HG02981 (cell line): ENCODE results near the gene ZFY.
"Not testable (repeated sequence)": the region's sequence is repeated elsewhere in the genome, so short reads cannot be mapped to it uniquely, and the experiment has no call there.

Experiments
- ATAC-seq: cut with Tn5 transposase; IDR thresholded peaks from one replicate; pipeline ENCODE4 v1.9.1; 2021; ENCODE audit warnings: mild to moderate bottlenecking, moderate library complexity; ENCODE audit not compliant: unreplicated experiment

ZFY gene

GRCh38 chrY:2972708-2973107, 37.5 kb downstream of the ZFY start:
- ATAC-seq: peak; percentile 17

DNA sequence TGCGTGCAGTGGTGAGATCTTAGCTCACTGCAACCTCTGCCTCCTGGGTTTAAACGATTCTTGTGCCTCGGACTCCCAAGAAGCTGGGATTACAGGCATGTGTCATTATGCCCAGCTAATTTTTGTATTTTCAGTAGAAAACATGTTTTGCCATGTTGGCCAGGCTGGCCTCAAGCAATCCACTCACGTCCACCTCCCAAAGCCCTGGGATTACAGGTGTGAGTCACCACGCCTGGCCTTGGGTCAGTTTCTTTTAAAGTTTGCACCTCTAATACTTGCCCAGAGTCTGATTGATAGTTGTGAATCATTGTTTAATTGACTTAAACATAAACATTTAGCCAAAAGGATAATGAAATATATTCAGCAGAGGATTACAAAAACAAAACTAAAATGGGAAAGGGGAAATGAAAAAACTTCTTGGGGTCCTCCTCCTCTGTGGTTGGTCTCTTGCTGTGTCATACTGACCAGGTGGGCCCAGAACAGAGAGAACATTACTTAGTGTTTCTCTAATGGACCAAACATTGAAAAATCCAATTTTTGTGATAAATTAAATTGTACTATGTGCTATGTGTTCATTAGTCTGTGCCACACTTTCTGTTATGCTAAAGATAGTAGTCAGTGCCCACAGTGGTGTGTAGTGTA, 38.0 kb downstream of the ZFY start:
- peak; percentile 59 for ATAC-seq

- no peak for ATAC-seq
These were observed 44.1 kb downstream of the ZFY start for GRCh38 chrY:2979283-2979682.

- ATAC-seq: no peak
These were observed 49.3 kb downstream of the ZFY start for GRCh38 chrY:2984491-2984890.

DNA sequence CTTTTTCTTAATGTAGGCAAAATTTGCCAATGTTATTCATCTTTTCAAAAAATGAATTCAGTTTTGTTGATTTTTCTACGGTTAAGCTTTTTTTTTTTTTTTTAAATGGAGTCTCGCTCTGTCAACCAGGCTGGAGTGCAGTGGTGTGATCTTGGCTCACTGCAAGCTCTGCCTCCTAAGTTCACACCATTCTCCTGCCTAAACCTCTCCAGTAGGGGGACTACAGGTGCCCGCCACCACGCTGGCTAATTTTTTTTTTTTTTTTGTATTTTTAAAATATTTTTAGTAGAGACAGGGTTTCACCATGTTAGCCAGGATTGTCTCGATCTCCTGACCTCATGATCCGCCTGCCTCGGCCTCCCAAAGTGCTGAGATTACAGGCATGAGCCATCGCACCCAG, 52.0 kb downstream of the ZFY start:
- not testable (repeated sequence) for ATAC-seq

DNA sequence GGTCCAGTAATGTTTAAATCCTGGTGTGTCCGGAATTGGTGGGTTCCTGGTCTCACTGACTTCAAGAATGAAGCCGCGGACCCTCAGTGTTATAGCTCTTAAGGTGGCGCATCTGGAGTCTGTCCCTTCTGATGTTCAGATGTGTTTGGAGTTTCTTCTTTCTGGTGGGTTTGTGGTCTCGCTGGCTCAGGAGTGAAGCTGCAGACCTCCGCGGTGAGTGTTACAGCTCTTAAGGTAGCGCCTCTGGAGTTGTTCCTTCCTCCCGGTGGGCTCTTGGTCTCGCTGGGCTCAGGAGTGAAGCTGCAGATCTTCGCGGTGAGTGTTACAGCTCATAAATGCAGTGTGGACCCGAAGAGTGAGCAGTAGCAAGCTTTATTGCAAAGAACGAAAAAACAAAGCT, 62.2 kb downstream of the ZFY start:
- ATAC-seq: not testable (repeated sequence)

DNA sequence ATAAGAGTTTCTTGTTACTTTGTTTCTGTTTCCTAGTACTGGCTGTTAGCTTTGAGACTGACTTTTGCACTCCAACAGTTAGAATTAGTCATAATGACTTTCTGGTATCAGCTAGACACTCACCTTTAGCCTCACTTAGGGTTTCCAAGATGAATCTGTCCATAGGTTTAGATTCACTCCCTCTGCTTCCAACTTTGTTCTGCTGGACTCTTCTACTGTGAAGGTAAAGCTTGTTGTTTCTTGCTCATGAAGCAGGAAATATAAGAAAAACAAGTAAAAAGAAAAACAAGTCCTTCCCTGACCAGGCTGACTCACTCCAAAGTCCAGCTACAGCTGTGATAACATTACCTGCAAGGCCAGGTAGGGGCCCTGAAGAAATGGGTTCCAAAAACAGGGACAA, 67.0 kb downstream of the ZFY start:
- no peak for ATAC-seq

GRCh38 chrY:3002680-3003515, 67.7 kb downstream of the ZFY start:
- ATAC-seq: peak; percentile 49

DNA sequence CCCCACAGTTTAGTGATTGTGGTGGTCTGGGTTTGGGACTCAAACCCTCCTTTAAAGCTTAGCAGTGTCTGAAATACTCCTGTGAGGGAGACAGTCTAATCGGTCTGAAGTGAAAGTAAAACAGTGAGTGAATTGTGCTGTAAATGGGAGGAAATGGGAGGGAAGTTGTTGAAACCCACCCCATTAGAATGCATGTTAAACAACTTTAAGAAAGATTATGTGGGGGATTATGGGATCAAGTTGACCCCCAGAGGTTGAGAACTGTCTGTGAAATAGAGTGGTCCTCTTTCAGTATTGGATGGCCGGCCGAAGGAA, 68.3 kb downstream of the ZFY start:
- peak; percentile 22 for ATAC-seq

DNA sequence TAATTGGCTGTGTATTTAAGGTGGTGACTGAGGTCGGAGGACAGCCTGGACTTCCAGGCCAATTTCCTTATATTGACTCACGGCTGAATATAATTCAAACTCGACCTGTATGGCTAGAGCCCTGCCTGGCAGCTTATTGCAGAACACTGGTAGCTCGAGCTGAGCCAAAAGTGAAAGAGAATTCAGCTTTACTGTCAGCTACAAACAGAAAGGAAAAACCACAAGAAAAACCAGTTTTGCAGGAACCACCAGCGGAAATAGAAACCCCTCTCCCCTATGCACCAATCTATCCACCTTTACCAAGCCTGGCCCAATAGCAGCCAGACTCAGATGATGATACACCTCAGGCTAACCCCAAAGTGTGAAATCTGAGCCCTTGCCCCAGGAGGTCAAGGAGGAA, 68.7 kb downstream of the ZFY start:
- peak; percentile 52 for ATAC-seq

DNA sequence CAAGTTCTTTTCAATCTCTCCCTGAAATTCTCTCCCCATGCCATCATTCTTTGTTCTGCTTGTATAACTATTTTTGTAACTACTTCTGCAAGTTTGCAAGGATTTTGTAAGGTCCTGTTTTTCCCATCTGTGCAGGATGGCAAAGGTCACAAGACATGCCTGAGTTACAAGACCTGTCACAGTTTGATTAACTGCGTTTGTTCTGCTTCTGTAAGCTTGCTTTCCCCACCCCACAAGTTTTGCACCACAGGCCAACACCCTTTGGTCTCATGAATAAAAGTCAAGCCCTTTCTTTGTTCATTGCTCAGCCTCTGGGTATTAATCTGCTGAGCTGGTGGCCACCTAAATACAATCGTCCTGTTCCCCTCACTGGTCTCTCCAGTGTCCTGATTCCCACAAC, 70.8 kb downstream of the ZFY start:
- not testable (repeated sequence) for ATAC-seq

- no peak for ATAC-seq
These were observed 72.8 kb downstream of the ZFY start for GRCh38 chrY:3007967-3008366.

GRCh38 chrY:3012226-3012625, 77.0 kb downstream of the ZFY start:
- no peak for ATAC-seq

DNA sequence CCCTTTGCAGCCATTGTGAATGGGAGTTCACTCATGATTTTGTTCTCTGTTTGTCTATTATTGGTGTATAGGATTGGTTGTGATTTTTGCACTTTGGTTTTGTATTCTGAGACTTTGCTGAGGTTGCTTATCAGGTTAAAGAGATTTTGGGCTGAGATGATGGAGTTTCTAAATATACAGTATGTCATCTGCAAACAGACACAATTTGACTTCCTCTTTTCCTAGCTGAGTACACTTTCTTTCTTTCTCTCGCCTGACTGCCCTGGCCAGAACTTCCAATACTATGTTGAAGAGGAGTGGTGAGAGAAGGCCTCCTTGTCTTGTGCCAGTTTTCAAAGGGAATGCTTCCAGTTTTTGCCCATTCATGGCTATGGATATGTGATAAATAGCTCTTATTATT, 81.4 kb downstream of the ZFY start:
- ATAC-seq: no peak

GRCh38 chrY:3018546-3018945, 83.4 kb downstream of the ZFY start:
- no peak for ATAC-seq

- ATAC-seq: no peak
These were observed 84.4 kb downstream of the ZFY start for GRCh38 chrY:3019584-3019983.

DNA sequence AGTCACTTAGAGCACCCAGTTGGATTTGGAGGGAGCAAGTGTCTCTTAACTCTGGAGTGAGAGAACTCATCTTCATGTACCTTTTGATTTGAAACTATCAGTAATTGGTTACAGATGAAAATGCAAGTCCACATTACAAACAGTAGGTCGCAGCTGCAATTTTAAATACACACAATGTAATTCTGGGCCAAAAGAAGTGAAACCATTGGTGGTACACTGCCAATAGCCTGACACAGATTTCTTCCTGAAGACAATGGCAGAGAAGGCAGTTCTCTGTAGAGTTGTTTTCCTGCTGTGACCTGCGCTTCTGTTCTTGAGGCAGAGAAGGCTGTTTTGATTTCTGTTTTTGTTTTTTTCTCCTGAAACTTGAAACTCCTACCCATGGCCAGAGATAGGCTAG, 86.0 kb downstream of the ZFY start:
- no peak for ATAC-seq

GRCh38 chrY:3023606-3024005, 88.4 kb downstream of the ZFY start:
- peak; percentile 48 for ATAC-seq

- ATAC-seq: no peak
These were observed 90.2 kb downstream of the ZFY start for GRCh38 chrY:3025357-3025756.
